T-helper 17 cell (primary cell): Measurements from ENCODE around the gene MRPL22. TPM values are rescaled to one million over a fixed set of nuclear protein-coding genes. Genes with fewer than 3 reads are reported as not detected.
"Not testable (repeated sequence)": the region's sequence is repeated elsewhere in the genome, so short reads cannot be mapped to it uniquely, and the experiment has no call there.

Experiments
- ATAC-seq: fragments of 150-1000 bp; cut with Tn5 transposase; 2 replicates; pipeline ENCODE4 v1.10.0; 2021; ENCODE audit warnings: mild to moderate bottlenecking, moderate library complexity
- DNase-seq, 3 donors: peaks; one replicate each; pipeline versions ENCODE4 v3.0.0 to v3.0.0-alpha.2; 2020 to 2021
- H3K9me3 ChIP-seq: one replicate; pipeline ENCODE4 v1.7.0; 2013; ENCODE audit warnings: low read length, mild to moderate bottlenecking; ENCODE audit not compliant: control insufficient read depth, poor library complexity, severe bottlenecking
- H3K27ac Mint-ChIP-seq: one replicate; pipeline ENCODE4 v1.8.0; 2022; ENCODE audit warnings: mild to moderate bottlenecking, moderate library complexity, mixed read lengths
- H3K27me3 Mint-ChIP-seq: one replicate; pipeline ENCODE4 v1.8.0; 2022; ENCODE audit warnings: mixed read lengths
- H3K36me3 Mint-ChIP-seq: one replicate; pipeline ENCODE4 v1.8.0; 2022; ENCODE audit warnings: low read depth, mixed read lengths
- H3K4me1 Mint-ChIP-seq: one replicate; pipeline ENCODE4 v1.8.0; 2022; ENCODE audit warnings: mild to moderate bottlenecking, mixed read lengths
- H3K4me3 Mint-ChIP-seq: one replicate; pipeline ENCODE4 v1.8.0; 2022; ENCODE audit warnings: mild to moderate bottlenecking, moderate library complexity, mixed read lengths
- total RNA-seq, 4 donors: library from RNA in 2 of 4; stranded (reverse) in 2 of 4; gene quantifications; one replicate each; pipeline ENCODE4 v1.2.3 and lab custom pipeline; 2022 to 2026

The MRPL22 gene
- total RNA-seq, 2 donors from 2014 or later, result 24.3 to 24.5 TPM

GRCh38 chr5:154984946-154985516 lies 44.2 kb downstream of the MRPL22 start:
- Mint-ChIP-seq H3K27me3 (peaks cover 33% of the 10 kb centered on the region), H3K4me1 (no peaks in the 10 kb centered on the region), H3K4me3 (no peak overlapping the region), H3K36me3 (peaks cover 4% of the 10 kb centered on the region), H3K27ac (no peak overlapping the region)
- H3K9me3 ChIP-seq, result no peaks in the 10 kb centered on the region
- DNase-seq, result no peak
- no peak for ATAC-seq

DNA sequence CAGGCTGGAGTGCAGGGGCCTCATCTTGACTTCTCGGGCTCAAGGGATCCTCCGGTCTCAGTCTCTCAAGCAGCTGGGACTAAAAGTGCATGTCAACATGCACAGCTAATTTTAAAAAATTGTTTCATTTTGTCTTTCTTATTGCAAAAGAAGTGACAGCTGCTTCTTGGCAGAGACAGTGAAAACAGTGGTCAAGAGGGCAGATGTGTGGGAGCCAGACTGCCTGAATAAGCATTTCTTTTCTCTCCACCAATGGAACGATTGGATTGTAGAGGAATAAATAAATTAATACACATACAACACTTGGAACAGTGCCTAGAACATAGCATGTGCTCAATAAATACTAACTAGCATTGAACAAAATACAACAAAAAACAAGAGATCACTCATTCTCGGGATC lies 45.3 kb downstream of the MRPL22 start:
- Mint-ChIP-seq H3K27me3 (peaks cover 33% of the 10 kb centered on the region), H3K27ac (no peak overlapping the region), H3K36me3 (peaks cover 4% of the 10 kb centered on the region), H3K4me1 (no peaks in the 10 kb centered on the region), H3K4me3 (no peak overlapping the region)
- no peaks in the 10 kb centered on the region for H3K9me3 ChIP-seq
- no peak for ATAC-seq
- DNase-seq, result no peak

DNA sequence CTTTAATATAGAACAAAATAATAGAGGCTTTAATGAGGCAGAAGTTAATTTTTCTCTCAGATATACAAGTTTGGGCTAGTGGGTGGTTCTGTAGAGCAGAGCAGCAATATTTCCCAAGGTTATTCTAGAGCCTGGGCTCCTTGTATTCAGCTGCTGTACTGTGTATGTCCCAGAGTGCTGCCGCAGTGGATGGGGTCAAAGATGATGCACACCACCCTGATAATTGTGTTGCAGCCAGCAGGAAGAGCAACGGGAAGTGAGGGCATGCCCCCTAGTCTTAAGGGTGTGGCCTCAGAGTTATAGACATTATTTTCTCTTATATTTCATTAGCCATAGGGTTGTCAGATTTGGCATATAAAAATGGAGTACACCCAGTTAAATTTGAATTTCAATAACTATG lies 48.8 kb downstream of the MRPL22 start:
- Mint-ChIP-seq H3K27ac (no peak overlapping the region), H3K4me1 (no peaks in the 10 kb centered on the region), H3K4me3 (no peak overlapping the region), H3K36me3 (no peaks in the 10 kb centered on the region), H3K27me3 (peaks cover 30% of the 10 kb centered on the region)
- no peaks in the 10 kb centered on the region for H3K9me3 ChIP-seq
- ATAC-seq (no peak), DNase-seq (no peak)

DNA sequence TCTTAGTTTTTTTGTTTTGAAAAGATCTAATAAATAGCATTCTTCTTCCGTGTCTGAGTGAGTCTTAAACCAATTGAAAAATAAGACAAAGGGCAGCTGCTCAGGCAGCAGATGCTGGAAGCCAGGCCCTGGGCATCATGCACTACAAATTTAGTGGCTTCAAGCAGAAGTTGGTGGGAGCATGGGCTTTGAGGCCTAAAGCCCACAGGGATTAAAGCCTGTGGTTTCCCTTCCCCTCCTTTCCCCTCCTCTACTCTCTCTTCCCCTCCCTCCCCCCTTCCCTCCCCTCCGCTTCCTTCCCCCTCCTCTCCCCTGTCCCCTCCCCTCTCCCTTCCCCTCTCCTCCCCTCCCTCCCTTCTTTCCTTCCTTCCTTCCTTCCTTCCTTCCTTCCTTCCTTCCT lies 52.6 kb downstream of the MRPL22 start:
- H3K27ac Mint-ChIP-seq, result no peak overlapping the region
- no peak overlapping the region for H3K4me3 Mint-ChIP-seq
- DNase-seq (no peak), ATAC-seq (no peak)
- H3K4me1 Mint-ChIP-seq, result no peaks in the 10 kb centered on the region
- no peaks in the 10 kb centered on the region for H3K9me3 ChIP-seq
- H3K27me3 Mint-ChIP-seq, result peaks cover 9% of the 10 kb centered on the region
- no peaks in the 10 kb centered on the region for H3K36me3 Mint-ChIP-seq

GRCh38 chr5:154995679-154996078 lies 54.8 kb downstream of the MRPL22 start:
- DNase-seq (no peak), ATAC-seq (no peak)
- H3K9me3 ChIP-seq, result no peaks in the 10 kb centered on the region
- Mint-ChIP-seq H3K27me3 (peaks cover 9% of the 10 kb centered on the region), H3K27ac (no peak overlapping the region), H3K4me1 (no peaks in the 10 kb centered on the region), H3K36me3 (no peaks in the 10 kb centered on the region), H3K4me3 (no peak overlapping the region)

DNA sequence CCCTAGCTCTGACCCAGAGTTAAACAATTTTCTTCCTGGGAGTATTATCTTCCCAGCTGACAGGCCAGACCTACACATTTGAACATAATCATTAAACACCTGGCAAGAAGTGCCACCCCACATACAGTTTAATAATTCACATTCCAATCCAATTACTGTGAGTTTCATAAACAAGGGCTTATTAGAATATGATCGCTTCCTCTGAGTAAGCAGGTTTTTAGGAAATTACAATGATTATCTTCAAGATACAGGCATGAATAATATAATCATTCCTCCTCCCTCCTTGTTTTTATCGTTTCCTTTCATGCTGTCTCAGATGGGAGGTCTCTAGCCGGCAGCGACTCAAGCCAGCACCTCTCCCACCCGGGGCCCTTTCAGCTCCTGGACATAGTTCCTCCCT lies 56.9 kb downstream of the MRPL22 start:
- Mint-ChIP-seq H3K27me3 (peaks cover 26% of the 10 kb centered on the region), H3K4me1 (no peaks in the 10 kb centered on the region), H3K4me3 (no peak overlapping the region), H3K27ac (no peak overlapping the region), H3K36me3 (no peaks in the 10 kb centered on the region)
- ATAC-seq (no peak), DNase-seq (no peak)
- no peaks in the 10 kb centered on the region for H3K9me3 ChIP-seq

GRCh38 chr5:154999865-155000264 lies 59.0 kb downstream of the MRPL22 start:
- Mint-ChIP-seq H3K27me3 (peaks cover 33% of the 10 kb centered on the region), H3K4me1 (no peaks in the 10 kb centered on the region), H3K36me3 (no peaks in the 10 kb centered on the region), H3K27ac (no peak overlapping the region), H3K4me3 (no peak overlapping the region)
- no peak for ATAC-seq
- H3K9me3 ChIP-seq, result no peaks in the 10 kb centered on the region
- no peak for DNase-seq

GRCh38 chr5:155001523-155001922 lies 60.6 kb downstream of the MRPL22 start:
- Mint-ChIP-seq H3K27ac (no peak overlapping the region), H3K36me3 (no peaks in the 10 kb centered on the region), H3K27me3 (peaks cover 46% of the 10 kb centered on the region), H3K4me3 (no peak overlapping the region), H3K4me1 (no peaks in the 10 kb centered on the region)
- no peaks in the 10 kb centered on the region for H3K9me3 ChIP-seq
- DNase-seq (no peak), ATAC-seq (no peak)

GRCh38 chr5:155002722-155003121 lies 61.8 kb downstream of the MRPL22 start:
- not testable (repeated sequence) for H3K9me3 ChIP-seq, H3K4me1 Mint-ChIP-seq, ATAC-seq, H3K4me3 Mint-ChIP-seq, H3K36me3 Mint-ChIP-seq, H3K27ac Mint-ChIP-seq, DNase-seq
- H3K27me3 Mint-ChIP-seq, result peaks cover 52% of the 10 kb centered on the region

DNA sequence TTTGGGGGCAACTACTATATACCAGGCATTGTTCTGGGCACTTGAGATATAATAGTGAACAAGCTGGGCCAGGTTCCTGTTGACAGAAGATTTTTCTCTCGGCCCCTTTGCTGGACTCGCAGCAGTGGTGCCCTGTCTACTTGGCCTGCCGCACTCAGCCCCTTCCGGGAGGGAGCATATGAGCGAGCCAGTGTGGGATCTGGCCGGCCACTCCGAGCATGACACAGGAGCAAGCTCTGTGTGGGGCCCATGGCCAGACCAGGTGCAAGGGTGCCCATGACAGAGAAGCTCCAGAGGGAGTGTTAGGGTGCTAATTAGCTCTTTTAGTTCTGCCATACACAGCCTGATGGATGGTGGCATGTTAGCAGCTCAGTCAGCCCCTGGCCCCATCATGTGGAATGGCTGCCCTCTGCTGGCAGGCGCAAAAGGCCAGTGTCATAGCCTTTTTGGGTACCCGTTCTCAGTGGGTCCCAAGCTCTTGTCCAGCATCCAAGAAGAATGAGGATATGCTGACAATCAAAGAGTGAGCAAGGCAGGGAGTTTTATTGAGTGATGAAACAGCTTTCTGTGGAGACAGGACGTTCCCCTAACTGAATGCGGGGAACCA lies 63.4 kb downstream of the MRPL22 start:
- no peak for ATAC-seq
- no peak for DNase-seq
- no peaks in the 10 kb centered on the region for H3K9me3 ChIP-seq
- Mint-ChIP-seq H3K27me3 (peaks cover 54% of the 10 kb centered on the region), H3K27ac (no peak overlapping the region), H3K4me1 (no peaks in the 10 kb centered on the region), H3K36me3 (no peaks in the 10 kb centered on the region), H3K4me3 (no peak overlapping the region)

- not testable (repeated sequence) for H3K4me3 Mint-ChIP-seq, H3K9me3 ChIP-seq, H3K27ac Mint-ChIP-seq, DNase-seq, H3K36me3 Mint-ChIP-seq, H3K4me1 Mint-ChIP-seq, ATAC-seq
- H3K27me3 Mint-ChIP-seq, result peaks cover 52% of the 10 kb centered on the region
Measured at GRCh38 chr5:155006265-155006664, 65.4 kb downstream of the MRPL22 start.

GRCh38 chr5:155008669-155009068 lies 67.8 kb downstream of the MRPL22 start:
- Mint-ChIP-seq H3K27ac (no peak overlapping the region), H3K4me3 (no peak overlapping the region), H3K4me1 (no peaks in the 10 kb centered on the region), H3K36me3 (no peaks in the 10 kb centered on the region), H3K27me3 (peaks cover 61% of the 10 kb centered on the region)
- no peaks in the 10 kb centered on the region for H3K9me3 ChIP-seq
- no peak for ATAC-seq
- DNase-seq, result no peak

GRCh38 chr5:155010881-155011280 lies 70.0 kb downstream of the MRPL22 start:
- H3K27me3 Mint-ChIP-seq, result peaks cover 57% of the 10 kb centered on the region
- H3K4me1 Mint-ChIP-seq, result no peaks in the 10 kb centered on the region
- no peak overlapping the region for H3K4me3 Mint-ChIP-seq
- ATAC-seq (no peak), DNase-seq (no peak)
- H3K36me3 Mint-ChIP-seq, result no peaks in the 10 kb centered on the region
- no peak overlapping the region for H3K27ac Mint-ChIP-seq
- no peaks in the 10 kb centered on the region for H3K9me3 ChIP-seq

DNA sequence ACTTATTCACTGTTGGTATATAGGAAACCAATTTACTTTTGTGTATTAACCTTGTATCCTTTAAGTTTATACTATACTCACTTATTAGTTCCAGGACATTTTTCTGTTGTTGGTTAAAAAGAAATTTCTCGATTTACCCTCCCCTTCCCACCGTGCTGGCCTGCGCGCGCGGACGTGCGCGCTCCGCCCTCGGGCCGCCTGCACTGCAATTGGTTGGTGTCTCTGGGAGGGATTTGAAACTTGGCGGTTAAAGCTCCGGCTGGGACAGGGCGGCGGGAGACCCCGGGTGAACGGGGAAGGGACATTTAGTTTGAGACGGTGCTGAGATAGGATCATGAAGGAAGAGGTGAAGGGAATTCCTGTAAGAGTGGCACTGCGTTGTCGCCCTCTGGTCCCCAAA lies 72.7 kb downstream of the MRPL22 start, which contains the start of gene KIF4B:
Gene KIF4B (plus strand): TSS at position 230 of the 400 bp plus-strand sequence. CDS start 105 bp downstream, at position 335.
- DNase-seq, result no peak
- H3K4me3 Mint-ChIP-seq, result no peak within 1 kb of the TSS
- no peaks in the 10 kb centered on the region for H3K4me1 Mint-ChIP-seq
- H3K27ac Mint-ChIP-seq, result no peak within 1 kb of the TSS
- ATAC-seq, result no peak
- H3K9me3 ChIP-seq, result no peaks in the 10 kb centered on the region
- H3K36me3 Mint-ChIP-seq, result no peaks in the 10 kb centered on the region
- peaks cover 53% of the 10 kb centered on the region for H3K27me3 Mint-ChIP-seq
